HepG2 (cell line): ENCODE data around the gene KCNAB3. TPM values are rescaled to one million over a fixed set of nuclear protein-coding genes. Genes with fewer than 3 reads are reported as not detected.

Source experiments
- CEBPZ ChIP-seq: IDR thresholded peaks from 2 replicates; pipeline ENCODE4 v1.6.1; 2012; ENCODE audit warnings: low read length, improper control_type of control experiment
- FOXM1 ChIP-seq: sonication (generic); formaldehyde crosslinking; IDR thresholded peaks from 2 replicates; pipeline ENCODE4 v1.5.0; 2020; ENCODE audit warnings: missing genetic modification reagents
- GMEB1 ChIP-seq: sonication (generic); formaldehyde crosslinking; IDR thresholded peaks from 2 replicates; pipeline ENCODE4 v1.5.1; 2020; ENCODE audit warnings: missing genetic modification reagents, mild to moderate bottlenecking, borderline replicate concordance
- HOXA5 ChIP-seq: sonication (generic); formaldehyde crosslinking; IDR thresholded peaks from 2 replicates; pipeline ENCODE4 v1.4.0; 2020; ENCODE audit warnings: missing genetic modification reagents
- ISL2 ChIP-seq: sonication (generic); formaldehyde crosslinking; IDR thresholded peaks from 2 replicates; pipeline ENCODE4 v1.5.0; 2020; ENCODE audit warnings: missing genetic modification reagents
- KLF11 ChIP-seq: IDR thresholded peaks from 2 replicates; pipeline ENCODE4 v1.6.1; 2016; ENCODE audit warnings: missing compliant biosample characterization
- NCOA5 ChIP-seq: sonication (generic); formaldehyde crosslinking; IDR thresholded peaks from 2 replicates; pipeline ENCODE4 v1.4.0; 2020; ENCODE audit warnings: missing genetic modification reagents
- NFE2 ChIP-seq: sonication (generic); formaldehyde crosslinking; IDR thresholded peaks from 2 replicates; pipeline ENCODE4 v1.4.0; 2020; ENCODE audit warnings: missing genetic modification reagents
- PRDM10 ChIP-seq: sonication (generic); formaldehyde crosslinking; IDR thresholded peaks from 2 replicates; pipeline ENCODE4 v1.4.0; 2020; ENCODE audit warnings: low read depth, missing genetic modification reagents
- RAD21 ChIP-seq: fragments of 450-650 bp; formaldehyde crosslinking; IDR thresholded peaks from 2 replicates; pipeline ENCODE4 v1.5.0; 2020; ENCODE audit warnings: mild to moderate bottlenecking
- RFX5 ChIP-seq: IDR thresholded peaks from 2 replicates; pipeline ENCODE4 v1.6.1; 2011; ENCODE audit warnings: low read depth, low read length, improper control_type of control experiment
- THYN1 ChIP-seq: sonication (generic); formaldehyde crosslinking; IDR thresholded peaks from 2 replicates; pipeline ENCODE4 v1.8.1; 2023; ENCODE audit warnings: low read depth, mild to moderate bottlenecking, moderate library complexity, missing genetic modification reagents, borderline replicate concordance
- ZBTB46 ChIP-seq: sonication (generic); formaldehyde crosslinking; IDR thresholded peaks from 2 replicates; pipeline ENCODE4 v1.4.0; 2020; ENCODE audit warnings: mild to moderate bottlenecking, missing genetic modification reagents, borderline replicate concordance
- ZIK1 ChIP-seq: sonication (generic); formaldehyde crosslinking; IDR thresholded peaks from 2 replicates; pipeline ENCODE4 v1.5.0; 2020; ENCODE audit warnings: mild to moderate bottlenecking, low read depth, missing genetic modification reagents, borderline replicate concordance
- ZNF205 ChIP-seq: IDR thresholded peaks from 2 replicates; pipeline ENCODE4 v1.6.1; 2018; ENCODE audit warnings: missing biosample characterization, missing genetic modification reagents
- ZNF275 ChIP-seq: sonication (generic); formaldehyde crosslinking; IDR thresholded peaks from 2 replicates; pipeline ENCODE4 v1.8.0; 2022; ENCODE audit warnings: missing genetic modification reagents, mild to moderate bottlenecking, inconsistent platforms, borderline replicate concordance
- ZNF350 ChIP-seq: sonication (generic); formaldehyde crosslinking; IDR thresholded peaks from 2 replicates; pipeline ENCODE4 v1.4.0; 2020; ENCODE audit warnings: mild to moderate bottlenecking, low read depth, missing genetic modification reagents, borderline replicate concordance
- polyA plus RNA-seq, 8 experiments: library from polyadenylated mRNA; depleted of rRNA in 3 of 8; stranded (reverse) in 7 of 8; unstranded in 1 of 8; fragments of >200 nt; fragmentation: Illumina TruSeq in 4 of 8; extraction: Trizol in 4 of 8; gene quantifications; 2 replicates each; pipeline versions ENCODE4 v1.2.1 to v1.2.3, GENCODE V29; 2011 to 2016; ENCODE audit warnings: low read depth in 4 of 8, missing spikeins in 1 of 8, mixed read lengths in 1 of 8; ENCODE audit not compliant: insufficient read depth in 1 of 8
- total RNA-seq, 5 experiments: library from RNA; depleted of rRNA; stranded (reverse); fragments of >200 nt; fragmentation: Illumina TruSeq; extraction: Trizol; gene quantifications; 2 replicates each; pipeline ENCODE4 v1.2.3, GENCODE V29; 2016; ENCODE audit warnings: low read depth in 1 of 5

KCNAB3 gene
- total and polyA plus RNA-seq, 2 of the 13 experiments (the other 11 are each of a cell fraction or from before 2014, with no cell fraction given), result 0.29 to 0.88 TPM

- TF ChIP-seq ZIK1, result peak; percentile 94; the same call in 1 of the 2 replicates
- TF ChIP-seq THYN1 (CRISPR knock-in tag), result no peak
- no peak for TF ChIP-seq FOXM1 (CRISPR knock-in tag)
- TF ChIP-seq ISL2 (CRISPR knock-in tag), result peak; percentile 55; the same call in 1 of the 2 replicates
- no peak for TF ChIP-seq ZBTB46 (CRISPR knock-in tag)
- peak; percentile 62; the same call in 1 of the 2 replicates for TF ChIP-seq HOXA5 (CRISPR knock-in tag)
- no peak for TF ChIP-seq NFE2 (CRISPR knock-in tag)
- TF ChIP-seq PRDM10 (CRISPR knock-in tag), result no peak
- TF ChIP-seq CEBPZ, result no peak
- peak; percentile 78; the same call in 1 of the 2 replicates for TF ChIP-seq ZNF275
- no peak for TF ChIP-seq RAD21 (CRISPR knock-in tag)
- no peak for TF ChIP-seq ZNF350 (CRISPR knock-in tag)
- TF ChIP-seq ZNF205, result 0 out of 2 replicates have a peak, but pooled peaks have one; percentile 38
- TF ChIP-seq NCOA5 (CRISPR knock-in tag), result no peak
- TF ChIP-seq RFX5, result no peak
- TF ChIP-seq KLF11, result no peak
- peak; percentile 51; the same call in 1 of the 2 replicates for TF ChIP-seq GMEB1
These were observed 13.9 kb downstream of the KCNAB3 start, which contains the start of gene RNF227 (continued) for GRCh38 chr17:7915611-7916384.
